ENCODE measurements around the gene THSD7A. TPM values are rescaled to one million over a fixed set of nuclear protein-coding genes. Genes with fewer than 3 reads are reported as not detected.
A peak's percentile ranks its signal among the peaks of the same experiment; 100 is the strongest.

THSD7A gene
- total RNA-seq, 4 donors from 2014 or later: 16.2 to 36.4 (median 21.5) TPM

DNA sequence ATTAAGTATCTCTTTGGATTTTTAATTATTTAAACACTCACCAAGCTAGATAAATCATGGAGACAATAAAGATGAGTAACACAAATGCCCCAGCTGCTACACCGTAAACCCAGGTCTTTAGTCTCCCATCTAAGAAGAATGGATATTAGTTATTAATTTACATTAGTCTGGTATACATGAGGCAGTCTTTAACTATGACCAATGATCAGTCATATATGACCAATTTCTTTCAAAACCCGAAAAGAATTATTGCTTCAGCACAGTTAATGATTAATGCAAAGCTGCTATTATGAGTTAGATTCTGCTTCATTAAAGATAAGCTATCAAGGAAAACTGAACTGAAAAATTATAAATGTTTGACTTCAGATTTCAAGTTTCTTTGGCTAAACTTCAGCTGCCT lies 455.5 kb downstream of the THSD7A start:
- no peak for DNase-seq
- no peak overlapping the region for H3K4me3 ChIP-seq
- intact Hi-C loops (cut with DNase I; ENCODE audit: low total_unique reads): no loop called here
- H3K27ac ChIP-seq: no peak overlapping the region
- H3K4me1 ChIP-seq: no peaks in the 10 kb centered on the region
- no peaks in the 10 kb centered on the region for H3K36me3 ChIP-seq
- H3K27me3 ChIP-seq: no peaks in the 10 kb centered on the region
- H3K9me3 ChIP-seq: no peaks in the 10 kb centered on the region
- no peak for TF ChIP-seq POLR2A (IDR thresholded peaks at IDR 0.05)
- TF ChIP-seq, protein P1, sequence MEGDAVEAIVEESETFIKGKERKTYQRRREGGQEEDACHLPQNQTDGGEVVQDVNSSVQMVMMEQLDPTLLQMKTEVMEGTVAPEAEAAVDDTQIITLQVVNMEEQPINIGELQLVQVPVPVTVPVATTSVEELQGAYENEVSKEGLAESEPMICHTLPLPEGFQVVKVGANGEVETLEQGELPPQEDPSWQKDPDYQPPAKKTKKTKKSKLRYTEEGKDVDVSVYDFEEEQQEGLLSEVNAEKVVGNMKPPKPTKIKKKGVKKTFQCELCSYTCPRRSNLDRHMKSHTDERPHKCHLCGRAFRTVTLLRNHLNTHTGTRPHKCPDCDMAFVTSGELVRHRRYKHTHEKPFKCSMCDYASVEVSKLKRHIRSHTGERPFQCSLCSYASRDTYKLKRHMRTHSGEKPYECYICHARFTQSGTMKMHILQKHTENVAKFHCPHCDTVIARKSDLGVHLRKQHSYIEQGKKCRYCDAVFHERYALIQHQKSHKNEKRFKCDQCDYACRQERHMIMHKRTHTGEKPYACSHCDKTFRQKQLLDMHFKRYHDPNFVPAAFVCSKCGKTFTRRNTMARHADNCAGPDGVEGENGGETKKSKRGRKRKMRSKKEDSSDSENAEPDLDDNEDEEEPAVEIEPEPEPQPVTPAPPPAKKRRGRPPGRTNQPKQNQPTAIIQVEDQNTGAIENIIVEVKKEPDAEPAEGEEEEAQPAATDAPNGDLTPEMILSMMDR (IDR thresholded peaks at IDR 0.05): no peak

DNA sequence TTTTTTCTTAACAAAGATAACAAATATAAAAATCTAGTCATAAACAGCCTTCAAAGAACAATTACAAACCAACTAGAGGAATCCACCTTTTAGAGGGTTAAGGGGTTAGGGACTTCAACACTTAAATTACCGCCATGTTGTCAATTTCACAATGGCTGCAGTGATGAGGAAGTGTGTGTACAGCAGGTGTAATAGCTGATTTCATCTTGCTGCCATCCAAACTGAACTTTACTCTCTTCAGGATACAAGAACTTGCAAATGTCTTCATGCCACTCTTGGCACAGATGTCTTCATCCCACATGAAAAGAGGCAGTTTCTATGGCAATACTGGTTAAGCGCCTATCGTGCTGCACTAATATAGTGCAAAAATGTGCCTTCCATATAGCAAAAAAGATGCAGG lies 457.4 kb downstream of the THSD7A start:
- no peak for DNase-seq
- Histone ChIP-seq H3K27ac (no peak overlapping the region), H3K9me3 (no peaks in the 10 kb centered on the region), H3K4me1 (no peaks in the 10 kb centered on the region), H3K36me3 (no peaks in the 10 kb centered on the region), H3K27me3 (no peaks in the 10 kb centered on the region), H3K4me3 (no peak overlapping the region)
- TF ChIP-seq POLR2A (IDR thresholded peaks at IDR 0.05): no peak
- TF ChIP-seq, protein P1 (IDR thresholded peaks at IDR 0.05): no peak
- intact Hi-C loops (cut with DNase I; ENCODE audit: low total_unique reads): no loop called here

DNA sequence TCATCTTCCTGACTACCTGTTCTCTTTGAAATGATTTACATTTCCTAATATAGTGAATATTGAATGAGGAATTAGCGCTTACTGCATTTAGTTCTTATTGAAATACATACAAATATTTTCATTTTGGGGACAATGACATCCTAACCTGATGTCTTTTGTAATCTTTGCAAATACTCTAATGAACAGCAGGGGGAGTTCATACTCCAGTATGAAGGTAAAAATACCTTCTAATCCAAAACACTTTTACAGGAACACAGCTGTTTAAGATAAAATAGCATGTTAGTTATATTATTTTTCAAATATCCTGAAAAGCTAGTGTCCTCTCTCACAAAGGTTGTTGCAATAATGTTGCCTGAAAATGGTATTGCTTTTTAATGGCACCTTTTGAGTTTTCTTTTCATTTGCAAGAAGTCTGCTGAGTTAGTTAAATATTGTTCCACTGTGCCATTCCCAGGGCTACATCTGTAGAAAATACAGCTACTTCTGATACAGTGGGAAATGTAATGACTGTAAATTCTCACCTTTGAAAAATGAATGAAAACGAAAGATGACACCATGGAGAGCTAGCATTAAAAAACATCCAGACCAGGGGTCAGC lies 458.4 kb downstream of the THSD7A start:
- Histone ChIP-seq H3K36me3 (no peaks in the 10 kb centered on the region), H3K4me3 (no peak overlapping the region), H3K27ac (no peak overlapping the region), H3K27me3 (no peaks in the 10 kb centered on the region), H3K4me1 (no peaks in the 10 kb centered on the region), H3K9me3 (no peaks in the 10 kb centered on the region)
- TF ChIP-seq POLR2A (IDR thresholded peaks at IDR 0.05): no peak
- TF ChIP-seq, protein P1 (IDR thresholded peaks at IDR 0.05): peak in 1 of 4 experiments; percentile 9
- intact Hi-C loops (cut with DNase I; ENCODE audit: low total_unique reads): no loop called here
- DNase-seq: no peak

DNA sequence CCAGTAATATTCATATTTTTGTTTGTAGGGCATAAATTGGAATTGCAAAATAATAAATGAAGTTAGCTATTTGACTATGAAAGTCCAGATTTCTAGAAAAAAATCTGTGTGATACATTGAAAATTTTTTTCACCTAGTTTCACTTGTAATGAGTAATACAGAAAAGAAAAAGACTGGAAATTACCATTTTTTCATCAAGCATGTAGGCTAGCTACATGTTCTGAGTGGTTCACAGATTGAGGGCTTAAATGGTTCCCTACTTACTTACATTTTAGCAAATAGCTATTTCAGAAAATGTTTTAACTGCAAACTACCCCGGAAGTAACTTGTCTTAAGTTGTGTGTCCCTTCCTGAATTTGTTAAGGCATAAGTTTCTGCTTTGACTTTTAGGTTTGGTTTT lies 462.3 kb downstream of the THSD7A start:
- H3K9me3 ChIP-seq: no peaks in the 10 kb centered on the region
- no peaks in the 10 kb centered on the region for H3K36me3 ChIP-seq
- H3K27me3 ChIP-seq: no peaks in the 10 kb centered on the region
- TF ChIP-seq POLR2A (IDR thresholded peaks at IDR 0.05): no peak
- TF ChIP-seq, protein P1 (IDR thresholded peaks at IDR 0.05): no peak
- H3K27ac ChIP-seq: no peak overlapping the region
- intact Hi-C loops (cut with DNase I; ENCODE audit: low total_unique reads): no loop called here
- H3K4me3 ChIP-seq: no peak overlapping the region
- no peaks in the 10 kb centered on the region for H3K4me1 ChIP-seq
- DNase-seq: no peak

DNA sequence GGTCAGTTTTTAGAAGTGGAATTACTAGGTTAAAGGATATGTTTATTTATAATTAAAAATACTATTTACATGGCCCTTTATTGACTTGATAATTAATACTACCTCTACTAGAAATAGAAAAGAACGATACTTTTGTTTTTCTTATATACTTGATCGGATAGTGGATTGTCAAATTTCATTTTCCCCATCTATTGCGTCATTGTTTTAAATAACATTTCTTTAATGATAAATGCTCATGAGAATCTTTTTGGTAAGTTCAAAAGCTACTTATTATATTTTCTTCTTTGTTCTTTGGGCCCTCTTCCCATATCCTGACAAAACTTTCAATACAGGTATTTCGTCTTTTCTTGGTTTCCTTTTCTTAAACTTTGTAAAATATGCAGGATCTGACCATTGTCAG lies 465.9 kb downstream of the THSD7A start:
- TF ChIP-seq, protein P1 (IDR thresholded peaks at IDR 0.05): no peak
- TF ChIP-seq POLR2A (IDR thresholded peaks at IDR 0.05): no peak
- DNase-seq: no peak
- H3K9me3 ChIP-seq: no peaks in the 10 kb centered on the region
- H3K4me1 ChIP-seq: no peaks in the 10 kb centered on the region
- H3K27me3 ChIP-seq: no peaks in the 10 kb centered on the region
- no peak overlapping the region for H3K27ac ChIP-seq
- no peaks in the 10 kb centered on the region for H3K36me3 ChIP-seq
- intact Hi-C loops (cut with DNase I; ENCODE audit: low total_unique reads): no loop called here
- no peak overlapping the region for H3K4me3 ChIP-seq
